ENCODE data around the gene USP12. TPM values are rescaled to one million over a fixed set of nuclear protein-coding genes. Genes with fewer than 3 reads are reported as not detected.
"Not testable (repeated sequence)": the region's sequence is repeated elsewhere in the genome, so short reads cannot be mapped to it uniquely, and the experiment has no call there.

USP12 gene
- polyA plus RNA-seq, 3 donors: 27.5 to 34.8 (median 34.1) TPM

DNA sequence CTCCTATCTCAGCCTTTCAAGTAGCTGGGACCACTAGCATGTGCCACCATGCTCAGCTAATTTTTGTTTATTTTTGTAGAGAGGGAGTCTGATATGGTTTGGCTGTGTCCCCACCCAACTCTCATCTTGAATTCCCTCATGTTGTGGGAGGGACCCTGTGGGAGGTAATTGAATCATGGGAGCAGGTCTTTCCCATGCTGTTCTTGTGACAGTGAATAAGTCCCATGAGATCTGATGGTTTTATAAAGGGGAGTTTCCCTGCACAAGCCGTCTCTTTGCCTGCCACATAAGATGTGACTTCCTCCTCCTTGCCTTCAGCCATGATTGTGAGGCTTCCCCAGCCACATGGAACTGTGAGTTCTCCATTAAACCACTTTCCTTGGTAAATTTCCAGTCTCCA, 20.8 kb upstream of the USP12 start:
- DNase-seq: not testable (repeated sequence)

DNA sequence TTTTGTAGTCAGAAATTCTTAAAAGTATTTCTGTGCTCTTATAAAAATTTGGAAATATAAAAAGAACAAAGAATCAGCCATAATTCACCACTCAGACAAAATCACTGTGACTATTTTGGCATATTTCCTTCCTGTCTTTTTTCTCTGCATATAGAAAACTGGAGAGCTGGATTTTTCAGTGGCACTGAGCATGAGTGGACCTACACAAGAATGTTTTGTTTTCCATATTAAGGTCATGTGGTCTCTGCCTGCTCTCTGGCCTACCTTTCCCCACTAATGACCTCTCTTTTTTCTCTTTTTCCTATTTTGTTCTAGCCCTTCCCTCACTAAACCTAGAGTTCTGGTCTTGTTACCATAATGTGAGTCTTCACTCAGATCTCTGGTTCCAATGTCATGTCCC, 17.6 kb upstream of the USP12 start:
- DNase-seq: no peak

- DNase-seq: no peak
Measured at GRCh38 chr13:27188239-27188638, 16.6 kb upstream of the USP12 start.

- no peak for DNase-seq
Measured at GRCh38 chr13:27186295-27186694, 14.7 kb upstream of the USP12 start.

- DNase-seq: no peak
Measured at GRCh38 chr13:27183561-27184147, 12.0 kb upstream of the USP12 start.

GRCh38 chr13:27182844-27183497, 11.4 kb upstream of the USP12 start:
- DNase-seq: no peak

- no peak for DNase-seq
Measured at GRCh38 chr13:27182054-27182453, 10.4 kb upstream of the USP12 start.

DNA sequence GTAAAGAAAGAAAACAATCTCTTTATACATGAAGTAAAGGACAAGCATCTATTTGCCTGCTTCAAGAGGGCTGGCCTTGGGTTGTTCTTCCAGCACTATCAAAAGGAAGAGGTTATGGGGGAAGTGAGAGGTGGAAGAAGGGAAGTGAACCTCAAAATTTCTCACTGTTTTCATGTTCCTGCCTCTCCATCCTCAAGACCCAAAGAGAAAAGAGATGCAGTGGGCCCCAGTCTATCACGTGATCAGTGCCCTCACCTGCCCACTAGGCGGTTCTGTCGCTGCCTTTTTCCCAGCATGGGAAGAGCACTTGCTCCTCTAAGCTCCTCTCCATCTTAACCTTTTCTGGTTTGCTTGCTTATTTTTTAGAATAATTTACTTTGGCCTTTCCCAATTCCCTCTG, 6.2 kb upstream of the USP12 start:
- DNase-seq: no peak

- no peak for DNase-seq
Measured at GRCh38 chr13:27176470-27177410, 5.1 kb upstream of the USP12 start.

DNA sequence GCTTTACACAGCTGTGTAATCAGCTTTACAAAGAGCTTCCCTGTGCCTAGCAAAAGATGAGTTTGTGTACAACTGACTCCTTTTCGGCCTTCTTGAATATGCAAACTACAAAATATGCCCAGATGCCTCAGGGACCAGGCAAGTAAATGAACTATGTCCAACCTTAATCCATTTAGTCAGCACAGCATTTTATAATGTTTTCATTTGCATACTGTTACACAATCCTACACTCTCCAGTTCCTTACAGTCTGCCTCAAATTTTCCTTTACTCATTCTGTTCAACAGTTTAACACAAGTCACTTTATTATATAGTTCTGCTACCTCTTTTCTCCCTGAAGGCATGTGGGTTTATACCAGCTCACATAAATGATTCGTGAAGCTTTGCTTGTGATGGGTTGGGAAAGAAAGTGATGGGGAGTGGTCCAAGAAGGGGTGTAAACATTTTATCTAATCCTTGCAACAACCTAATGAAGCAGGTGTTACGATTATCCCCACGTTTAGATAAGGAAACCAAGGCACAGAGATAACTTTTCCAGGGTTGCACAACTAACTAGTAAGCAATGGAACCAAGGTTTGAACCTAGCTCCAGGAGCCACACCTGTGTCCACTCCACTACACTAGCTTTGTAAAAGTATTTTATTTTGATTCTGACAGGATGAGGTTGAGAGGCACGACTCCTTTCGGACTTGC, 3.3 kb upstream of the USP12 start:
- DNase-seq: no peak

- DNase-seq: no peak
Measured at GRCh38 chr13:27172495-27172842, 858 bp upstream of the USP12 start.

DNA sequence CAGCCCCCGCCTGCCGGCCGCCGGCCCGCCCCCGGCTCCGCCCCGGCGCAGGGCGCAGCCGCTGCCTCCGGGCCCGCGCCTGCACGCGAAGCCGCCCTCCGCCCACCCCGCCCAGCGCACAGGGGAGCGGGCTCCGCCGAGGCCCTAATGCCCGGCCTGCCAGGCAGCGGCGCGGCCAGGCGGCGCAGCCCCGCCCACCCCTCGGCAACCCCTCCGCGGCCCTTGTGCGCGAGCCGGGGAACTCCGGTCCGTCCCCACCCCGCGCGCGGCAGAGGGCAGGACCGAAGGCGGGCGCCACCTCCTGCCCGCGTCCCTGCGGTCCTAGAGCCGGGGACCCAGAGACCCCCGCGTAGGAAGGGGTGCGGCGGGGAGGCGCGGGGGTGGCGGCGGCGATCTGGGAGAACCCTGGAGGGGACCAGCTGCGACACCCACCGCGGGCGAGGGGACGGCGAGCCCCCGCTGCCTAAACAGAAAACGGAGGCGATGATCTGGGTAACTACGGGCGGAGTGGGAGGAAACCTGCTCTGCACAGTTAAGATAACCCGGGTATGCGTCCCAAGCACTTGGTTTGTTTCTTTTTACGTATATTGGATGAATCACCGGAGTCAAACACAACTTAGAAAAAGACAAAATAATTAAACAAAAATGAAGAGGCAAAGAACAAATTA, 350 bp upstream of the USP12 start:
- peak; percentile 92 for DNase-seq

GRCh38 chr13:27170516-27171243, 931 bp downstream of the USP12 start:
- no peak for DNase-seq

GRCh38 chr13:27170221-27170515, 1.4 kb downstream of the USP12 start:
- no peak for DNase-seq

- DNase-seq: no peak
Measured at GRCh38 chr13:27168906-27169657, 2.5 kb downstream of the USP12 start.

- no peak for DNase-seq
Measured at GRCh38 chr13:27168086-27168485, 3.5 kb downstream of the USP12 start.

DNA sequence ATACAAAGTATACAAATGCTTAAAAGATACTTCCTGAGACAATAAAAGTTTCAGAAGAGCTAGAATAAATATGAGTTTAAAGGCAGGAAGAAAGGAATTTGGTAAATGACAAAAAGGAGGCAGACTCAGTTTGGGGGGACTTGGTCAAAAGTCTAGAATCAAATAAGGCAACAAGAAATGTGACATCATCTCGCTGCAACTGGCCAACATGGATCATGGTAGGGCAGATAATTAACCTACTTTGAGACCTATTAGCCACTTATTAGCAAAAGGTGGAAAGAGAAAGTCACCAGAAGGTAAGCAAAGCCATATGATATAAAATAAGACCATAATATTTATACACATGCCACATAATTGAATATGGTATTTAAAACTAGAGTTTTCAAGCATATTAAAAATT, 5.3 kb downstream of the USP12 start:
- no peak for DNase-seq

DNA sequence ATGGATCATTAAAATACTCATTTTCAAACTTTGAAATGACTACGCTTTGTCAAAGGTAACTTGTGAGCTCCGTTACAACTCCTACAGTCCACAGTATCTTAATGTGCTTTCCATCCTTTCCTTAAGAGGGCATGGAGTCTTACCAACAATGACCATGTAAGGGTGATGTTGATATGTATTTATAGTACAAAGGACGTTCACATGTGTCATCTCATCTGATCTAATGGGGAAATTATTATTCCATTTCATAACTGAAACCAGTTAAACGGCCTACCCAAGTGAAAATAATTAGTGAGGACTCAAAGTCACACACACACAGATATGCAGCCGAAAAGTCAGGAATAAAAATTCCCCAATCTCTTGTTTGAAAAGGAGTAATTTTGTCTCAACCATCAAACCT, 9.6 kb downstream of the USP12 start:
- DNase-seq: no peak

GRCh38 chr13:27161423-27161822, 10.2 kb downstream of the USP12 start:
- no peak for DNase-seq

DNA sequence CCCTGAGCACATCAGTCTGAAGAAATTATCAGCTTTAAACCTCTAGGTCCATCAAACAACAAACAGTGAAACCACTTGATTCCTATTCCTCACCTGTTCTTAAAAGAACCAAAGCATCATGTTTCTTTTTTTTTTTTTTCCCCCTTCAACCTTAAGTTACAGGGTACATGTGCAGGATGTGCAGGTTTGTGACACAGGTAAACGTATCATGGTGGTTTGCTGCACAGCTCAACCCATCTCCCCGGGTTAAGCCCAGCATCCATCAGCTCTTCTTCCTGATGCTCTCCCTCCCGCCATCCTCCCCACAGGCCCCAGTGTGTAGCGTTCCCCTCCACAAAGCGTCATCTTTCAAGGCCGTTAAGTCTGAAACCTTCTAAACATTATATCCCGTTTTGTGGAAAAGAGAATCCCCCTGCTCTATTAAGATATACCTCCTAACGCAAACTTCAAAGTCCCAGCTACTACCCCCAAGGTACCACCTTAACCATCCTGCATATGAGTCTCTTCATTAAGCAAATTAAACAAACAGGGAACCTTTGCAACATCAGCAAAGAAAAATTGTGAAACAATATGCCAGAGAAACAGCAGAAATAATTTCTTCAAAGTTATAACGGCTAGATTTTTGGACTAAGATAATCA, 10.8 kb downstream of the USP12 start:
- no peak for DNase-seq
